Hepatocyte (in vitro differentiated cells): ENCODE measurements around the gene FGFR1OP2.

ENCODE experiments used
- EZH2 ChIP-seq: fragments of 200-600 bp; sonication (generic); IDR thresholded peaks from 2 replicates; pipeline ENCODE4 v1.6.1; 2016; ENCODE audit warnings: antibody characterized with exemption, mild to moderate bottlenecking, borderline replicate concordance
- EZH2phosphoT487 ChIP-seq: fragments of 200-600 bp; sonication (generic); IDR thresholded peaks from one replicate; pipeline ENCODE4 v1.6.1; 2018; ENCODE audit warnings: antibody characterized with exemption, mild to moderate bottlenecking, low read depth, moderate library complexity; ENCODE audit not compliant: unreplicated experiment, severe bottlenecking
- TF ChIP-seq, protein P1 (sequence below): fragments of 200-600 bp; sonication (generic); IDR thresholded peaks from 2 replicates; pipeline ENCODE4 v1.5.1; 2016; ENCODE audit warnings: antibody characterized with exemption, mild to moderate bottlenecking; ENCODE audit not compliant: poor library complexity

DNA sequence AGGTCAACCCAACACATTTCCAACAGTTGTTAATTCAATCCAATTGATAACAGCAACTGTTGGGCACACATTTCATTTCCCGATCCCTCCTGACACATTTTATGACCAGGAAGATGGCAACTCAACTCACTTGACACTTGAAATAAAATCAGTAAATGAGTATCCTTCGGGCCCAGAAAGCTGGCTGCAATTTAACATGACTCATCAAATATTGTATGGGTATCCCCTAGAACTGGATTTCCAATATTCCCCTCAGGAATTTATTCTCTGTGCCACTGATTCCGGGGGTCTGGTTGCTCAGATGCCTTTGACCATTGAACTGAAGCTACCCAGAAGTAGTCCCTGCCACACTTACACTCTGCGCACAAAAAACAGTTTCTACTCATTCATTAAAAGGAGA is 42.6 kb upstream of the FGFR1OP2 start:
- TF ChIP-seq, protein P1, sequence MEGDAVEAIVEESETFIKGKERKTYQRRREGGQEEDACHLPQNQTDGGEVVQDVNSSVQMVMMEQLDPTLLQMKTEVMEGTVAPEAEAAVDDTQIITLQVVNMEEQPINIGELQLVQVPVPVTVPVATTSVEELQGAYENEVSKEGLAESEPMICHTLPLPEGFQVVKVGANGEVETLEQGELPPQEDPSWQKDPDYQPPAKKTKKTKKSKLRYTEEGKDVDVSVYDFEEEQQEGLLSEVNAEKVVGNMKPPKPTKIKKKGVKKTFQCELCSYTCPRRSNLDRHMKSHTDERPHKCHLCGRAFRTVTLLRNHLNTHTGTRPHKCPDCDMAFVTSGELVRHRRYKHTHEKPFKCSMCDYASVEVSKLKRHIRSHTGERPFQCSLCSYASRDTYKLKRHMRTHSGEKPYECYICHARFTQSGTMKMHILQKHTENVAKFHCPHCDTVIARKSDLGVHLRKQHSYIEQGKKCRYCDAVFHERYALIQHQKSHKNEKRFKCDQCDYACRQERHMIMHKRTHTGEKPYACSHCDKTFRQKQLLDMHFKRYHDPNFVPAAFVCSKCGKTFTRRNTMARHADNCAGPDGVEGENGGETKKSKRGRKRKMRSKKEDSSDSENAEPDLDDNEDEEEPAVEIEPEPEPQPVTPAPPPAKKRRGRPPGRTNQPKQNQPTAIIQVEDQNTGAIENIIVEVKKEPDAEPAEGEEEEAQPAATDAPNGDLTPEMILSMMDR, result no peak
- no peak for TF ChIP-seq EZH2
- no peak for TF ChIP-seq EZH2phosphoT487
